Erythroblast (primary cell): ENCODE results near the gene ZBTB20.

Experiments
- GATA1 ChIP-seq: IDR thresholded peaks from 2 replicates; pipeline ENCODE4 v1.6.1; 2011; ENCODE audit warnings: low read depth, mild to moderate bottlenecking, control low read depth, low read length, moderate library complexity
- POLR2A ChIP-seq: IDR thresholded peaks from 2 replicates; pipeline ENCODE4 v1.6.1; 2011; ENCODE audit warnings: mild to moderate bottlenecking, low read length

GRCh38 chr3:114527036-114527644 is 619.9 kb downstream of the ZBTB20 start:
- TF ChIP-seq GATA1 (no peak), POLR2A (no peak)
